ENCODE measurements around the gene TNRC6C.
"Not testable (repeated sequence)": the region's sequence is repeated elsewhere in the genome, so short reads cannot be mapped to it uniquely, and the experiment has no call there.

Gene TNRC6C

DNA sequence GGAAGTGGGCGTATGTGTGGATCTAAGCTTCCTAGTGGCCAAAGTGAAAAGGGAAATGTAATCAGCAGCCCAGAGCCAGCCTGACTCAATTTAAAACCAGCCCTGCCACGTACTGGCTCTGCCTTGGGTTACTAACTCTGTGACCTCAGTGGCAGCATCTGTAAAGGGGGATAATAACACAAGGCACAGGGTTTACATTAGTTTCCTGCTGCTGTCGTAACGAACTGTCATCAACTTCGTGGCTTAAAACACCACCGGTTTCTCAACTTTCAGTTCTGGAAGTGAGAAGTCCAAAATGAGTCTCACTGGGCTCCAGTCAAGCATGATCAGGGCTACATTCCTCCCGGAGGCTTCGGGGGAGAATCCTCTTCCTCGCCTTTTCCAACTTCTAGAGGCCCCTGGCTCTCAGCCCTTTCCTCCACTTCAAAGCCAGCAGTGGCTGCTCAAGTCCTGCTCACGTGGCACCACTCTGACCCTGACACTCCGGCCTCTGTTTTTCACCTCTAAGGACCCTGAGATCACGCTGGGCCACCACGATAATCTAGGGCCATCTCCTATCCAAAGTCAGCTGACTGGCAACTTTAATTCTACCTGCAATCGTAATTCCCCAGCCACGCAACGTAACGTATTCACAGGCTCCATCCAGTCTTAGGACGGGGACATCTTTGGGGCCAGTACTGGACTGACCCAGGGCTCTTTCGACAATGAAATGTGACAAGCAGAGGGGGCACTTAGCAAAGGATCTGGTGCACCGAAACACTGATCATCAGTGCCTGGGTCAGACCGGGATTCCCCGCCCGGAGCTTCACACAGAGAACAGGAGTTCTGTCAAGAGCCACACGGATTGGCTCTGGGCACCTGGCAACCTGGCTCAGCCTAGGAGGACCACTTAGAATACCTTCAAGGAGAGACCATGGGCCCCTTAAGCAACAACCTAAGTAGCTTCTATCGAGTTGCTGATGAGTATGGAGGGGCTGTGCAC lies 155.6 kb downstream of the TNRC6C start:
- no peak overlapping the region for H3K4me3 ChIP-seq (ENCODE audit: control insufficient read depth, low read depth, low read length)
- TF ChIP-seq, protein P1, sequence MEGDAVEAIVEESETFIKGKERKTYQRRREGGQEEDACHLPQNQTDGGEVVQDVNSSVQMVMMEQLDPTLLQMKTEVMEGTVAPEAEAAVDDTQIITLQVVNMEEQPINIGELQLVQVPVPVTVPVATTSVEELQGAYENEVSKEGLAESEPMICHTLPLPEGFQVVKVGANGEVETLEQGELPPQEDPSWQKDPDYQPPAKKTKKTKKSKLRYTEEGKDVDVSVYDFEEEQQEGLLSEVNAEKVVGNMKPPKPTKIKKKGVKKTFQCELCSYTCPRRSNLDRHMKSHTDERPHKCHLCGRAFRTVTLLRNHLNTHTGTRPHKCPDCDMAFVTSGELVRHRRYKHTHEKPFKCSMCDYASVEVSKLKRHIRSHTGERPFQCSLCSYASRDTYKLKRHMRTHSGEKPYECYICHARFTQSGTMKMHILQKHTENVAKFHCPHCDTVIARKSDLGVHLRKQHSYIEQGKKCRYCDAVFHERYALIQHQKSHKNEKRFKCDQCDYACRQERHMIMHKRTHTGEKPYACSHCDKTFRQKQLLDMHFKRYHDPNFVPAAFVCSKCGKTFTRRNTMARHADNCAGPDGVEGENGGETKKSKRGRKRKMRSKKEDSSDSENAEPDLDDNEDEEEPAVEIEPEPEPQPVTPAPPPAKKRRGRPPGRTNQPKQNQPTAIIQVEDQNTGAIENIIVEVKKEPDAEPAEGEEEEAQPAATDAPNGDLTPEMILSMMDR (IDR thresholded peaks at IDR 0.05; ENCODE audit: control insufficient read depth, insufficient read depth, low read depth, low read length, missing control alignments): no peak
- DNase-seq (ENCODE audit: low read depth): no peak

DNA sequence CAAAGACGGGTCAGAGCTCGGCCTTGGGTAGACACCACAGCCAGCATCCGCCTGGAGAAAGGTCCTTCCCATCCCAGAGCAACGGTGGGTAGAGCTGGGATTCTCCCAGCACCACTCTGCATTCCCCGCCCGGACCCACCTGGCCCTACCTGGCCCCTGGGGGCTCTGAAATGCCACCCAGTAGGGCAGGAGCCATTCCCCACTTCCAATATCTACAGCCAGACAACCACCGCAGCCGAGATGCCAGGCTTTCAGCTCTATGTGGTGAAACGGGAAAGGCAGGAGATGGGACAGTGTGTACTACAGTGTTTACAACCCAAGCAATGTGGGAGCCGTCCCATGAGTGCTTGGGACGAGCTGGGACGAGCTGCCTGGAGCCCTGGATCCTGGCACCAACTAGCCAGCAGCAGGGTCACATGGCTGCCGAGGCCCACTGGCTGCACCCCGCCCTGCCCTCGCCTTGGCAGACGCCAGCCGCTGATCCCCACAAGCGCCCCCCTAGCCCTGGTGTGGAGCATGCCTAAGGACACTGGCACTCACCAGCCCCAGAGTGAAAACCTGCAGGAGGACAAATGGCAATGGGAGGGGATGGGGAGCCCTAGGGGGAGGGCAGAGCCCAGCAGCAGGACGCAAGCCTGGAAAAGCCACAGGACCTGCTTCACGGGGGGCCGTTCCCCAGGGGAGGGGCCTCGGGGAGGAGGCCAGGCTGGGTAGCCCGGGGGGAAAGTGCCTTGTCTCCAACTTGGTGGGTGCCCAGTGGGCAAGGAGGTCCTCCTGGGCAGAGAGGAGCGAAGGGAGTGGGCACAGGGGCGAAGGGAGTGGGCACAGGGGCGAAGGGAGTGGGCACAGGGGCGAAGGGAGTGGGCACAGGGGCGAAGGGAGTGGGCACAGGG lies 156.6 kb downstream of the TNRC6C start:
- no peak for DNase-seq (ENCODE audit: low read depth)
- no peak overlapping the region for H3K4me3 ChIP-seq (ENCODE audit: control insufficient read depth, low read depth, low read length)
- TF ChIP-seq, protein P1 (IDR thresholded peaks at IDR 0.05; ENCODE audit: control insufficient read depth, insufficient read depth, low read depth, low read length, missing control alignments): no peak

DNA sequence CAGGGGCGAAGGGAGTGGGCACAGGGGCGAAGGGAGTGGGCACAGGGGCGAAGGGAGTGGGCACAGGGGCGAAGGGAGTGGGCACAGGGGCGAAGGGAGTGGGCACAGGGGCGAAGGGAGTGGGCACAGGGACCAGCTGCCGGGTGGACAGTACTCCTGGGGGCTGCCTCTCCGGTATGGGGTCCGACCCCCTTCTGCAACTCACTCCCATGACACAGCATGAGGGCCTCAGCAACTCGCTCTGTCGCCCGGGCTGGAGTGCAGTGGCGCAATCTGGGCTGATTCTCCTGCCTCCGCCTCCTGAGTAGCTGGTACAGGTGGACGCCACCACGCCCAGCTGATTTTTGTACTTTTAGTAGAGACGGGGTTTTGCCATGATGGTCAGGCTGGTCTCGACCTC lies 157.3 kb downstream of the TNRC6C start:
- DNase-seq (ENCODE audit: low read depth); H3K4me3 ChIP-seq (ENCODE audit: control insufficient read depth, low read depth, low read length): not testable (repeated sequence)

DNA sequence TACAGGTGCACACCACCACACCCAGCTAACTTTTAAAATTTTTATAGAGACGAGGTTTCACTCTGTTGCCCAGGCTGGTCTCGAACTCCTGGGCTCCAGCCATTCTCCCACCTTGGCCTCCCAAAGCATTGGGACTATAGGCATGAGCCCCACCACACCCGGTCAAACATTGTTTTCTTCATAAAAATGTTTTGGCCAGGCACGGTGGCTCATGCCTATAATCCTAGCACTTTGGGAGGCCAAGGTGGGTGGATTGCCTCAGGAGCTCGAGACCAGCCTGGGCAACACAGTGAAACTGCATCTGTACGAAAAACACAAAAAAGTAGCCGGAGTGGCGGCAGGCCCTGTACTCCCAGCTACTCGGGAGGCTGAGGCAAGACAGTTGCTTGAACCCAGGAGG lies 157.9 kb downstream of the TNRC6C start:
- H3K4me3 ChIP-seq (ENCODE audit: control insufficient read depth, low read depth, low read length): no peak overlapping the region
- no peak for DNase-seq (ENCODE audit: low read depth)
- TF ChIP-seq, protein P1 (IDR thresholded peaks at IDR 0.05; ENCODE audit: control insufficient read depth, insufficient read depth, low read depth, low read length, missing control alignments): no peak

DNA sequence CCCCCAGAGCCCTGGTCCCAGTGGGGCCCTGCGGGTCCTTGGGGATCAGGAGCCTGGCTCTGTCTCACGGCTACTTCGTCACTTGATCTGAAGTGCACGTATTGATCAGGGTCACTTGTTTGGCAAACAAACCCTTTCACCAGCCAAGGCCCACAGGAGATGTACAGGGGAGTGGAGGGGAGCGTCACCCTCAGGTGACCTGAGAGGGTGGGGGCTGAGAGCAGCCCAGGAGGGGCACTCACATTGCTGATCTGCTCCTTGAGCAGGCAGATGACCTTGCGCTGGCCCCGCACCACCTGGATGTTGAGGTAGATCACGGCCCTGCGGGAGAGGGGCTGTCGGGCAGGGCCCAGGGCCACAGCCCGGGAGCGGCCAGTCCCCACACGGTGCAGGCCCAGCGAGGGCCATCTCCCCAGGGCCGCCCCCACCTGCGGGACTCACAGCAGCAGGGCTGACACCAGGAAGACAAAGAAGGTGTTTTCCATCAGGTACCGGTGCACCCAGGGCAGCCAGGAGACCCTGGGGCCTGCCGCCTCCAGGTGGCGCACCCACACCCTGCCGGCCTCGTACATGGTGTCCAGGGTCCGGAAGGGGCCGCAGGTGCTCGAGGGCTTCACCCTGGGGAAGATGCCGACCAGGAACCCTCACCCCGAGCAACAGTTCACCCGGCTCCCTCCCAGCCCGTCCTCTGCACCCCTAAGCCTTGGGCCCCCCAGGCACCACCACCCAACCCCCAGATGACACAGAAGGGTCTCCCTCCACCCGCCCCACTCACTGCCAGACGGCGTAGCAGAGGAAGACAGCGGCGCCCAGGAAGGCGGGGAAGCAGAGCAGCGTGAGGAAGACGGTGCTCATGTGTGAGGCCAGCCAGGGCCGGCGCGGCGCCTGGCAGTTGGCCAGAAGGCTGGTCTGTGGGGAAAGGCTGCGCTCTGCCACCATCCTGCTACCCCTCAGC lies 158.8 kb downstream of the TNRC6C start:
- no peak for DNase-seq (ENCODE audit: low read depth)

DNA sequence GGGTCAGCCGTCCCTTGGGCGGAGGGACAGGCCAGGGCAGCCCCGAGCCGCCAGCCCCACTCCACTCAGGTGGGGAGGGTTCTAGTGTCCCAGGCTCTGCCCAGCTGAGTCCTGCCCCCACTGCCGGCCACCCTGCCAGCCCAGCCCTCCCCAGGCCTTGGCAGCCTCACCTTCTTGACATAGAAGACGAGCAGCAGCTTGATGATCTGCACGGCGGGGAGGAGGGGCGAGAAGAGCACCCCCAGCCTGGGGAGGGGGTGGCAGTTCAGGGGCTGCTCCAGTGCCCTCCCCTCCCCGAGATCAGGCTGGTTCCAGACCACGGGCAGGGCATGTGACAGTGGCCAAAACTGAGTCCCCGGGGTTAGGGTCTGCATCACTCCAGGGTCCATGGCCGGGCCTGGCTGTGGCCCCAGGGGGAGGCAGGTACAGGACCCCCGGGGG lies 160.3 kb downstream of the TNRC6C start:
- DNase-seq (ENCODE audit: low read depth): no peak
- no peak overlapping the region for H3K4me3 ChIP-seq (ENCODE audit: control insufficient read depth, low read depth, low read length)
- TF ChIP-seq, protein P1 (IDR thresholded peaks at IDR 0.05; ENCODE audit: control insufficient read depth, insufficient read depth, low read depth, low read length, missing control alignments): no peak

More for the DNA sequence above, 158.8 kb downstream of the TNRC6C start:
- no peak overlapping the region for H3K4me3 ChIP-seq (ENCODE audit: control insufficient read depth, low read depth, low read length)
- TF ChIP-seq, protein P1 (IDR thresholded peaks at IDR 0.05; ENCODE audit: control insufficient read depth, insufficient read depth, low read depth, low read length, missing control alignments): no peak
